Measurements from ENCODE around the gene RUSC1.

DNA sequence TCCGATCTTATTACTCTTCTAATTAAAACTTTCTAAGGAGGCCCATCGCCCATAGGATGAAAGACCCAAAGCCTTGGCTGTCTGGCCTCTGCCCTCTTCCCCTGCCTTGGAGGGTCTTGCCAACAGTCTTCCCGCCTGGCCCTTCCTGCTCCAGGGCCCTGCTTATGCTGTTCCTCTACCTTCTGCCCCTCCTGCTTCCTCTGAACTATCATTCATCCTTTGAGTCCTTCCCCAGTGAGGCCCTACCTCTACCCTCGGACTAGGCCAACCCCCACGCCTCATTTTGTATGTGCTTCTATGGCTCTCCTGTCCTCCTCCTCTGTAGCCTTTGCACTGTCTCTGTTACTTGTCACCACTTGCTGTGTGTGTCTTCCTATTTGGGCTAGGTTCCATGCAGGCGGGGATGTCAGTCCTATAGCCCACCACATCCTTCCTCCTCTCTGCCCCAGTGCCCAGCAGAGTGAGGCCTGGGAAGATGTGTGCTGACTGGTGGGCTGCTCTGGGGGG is 5.4 kb downstream of the RUSC1 start:
- TF ChIP-seq, protein P1, sequence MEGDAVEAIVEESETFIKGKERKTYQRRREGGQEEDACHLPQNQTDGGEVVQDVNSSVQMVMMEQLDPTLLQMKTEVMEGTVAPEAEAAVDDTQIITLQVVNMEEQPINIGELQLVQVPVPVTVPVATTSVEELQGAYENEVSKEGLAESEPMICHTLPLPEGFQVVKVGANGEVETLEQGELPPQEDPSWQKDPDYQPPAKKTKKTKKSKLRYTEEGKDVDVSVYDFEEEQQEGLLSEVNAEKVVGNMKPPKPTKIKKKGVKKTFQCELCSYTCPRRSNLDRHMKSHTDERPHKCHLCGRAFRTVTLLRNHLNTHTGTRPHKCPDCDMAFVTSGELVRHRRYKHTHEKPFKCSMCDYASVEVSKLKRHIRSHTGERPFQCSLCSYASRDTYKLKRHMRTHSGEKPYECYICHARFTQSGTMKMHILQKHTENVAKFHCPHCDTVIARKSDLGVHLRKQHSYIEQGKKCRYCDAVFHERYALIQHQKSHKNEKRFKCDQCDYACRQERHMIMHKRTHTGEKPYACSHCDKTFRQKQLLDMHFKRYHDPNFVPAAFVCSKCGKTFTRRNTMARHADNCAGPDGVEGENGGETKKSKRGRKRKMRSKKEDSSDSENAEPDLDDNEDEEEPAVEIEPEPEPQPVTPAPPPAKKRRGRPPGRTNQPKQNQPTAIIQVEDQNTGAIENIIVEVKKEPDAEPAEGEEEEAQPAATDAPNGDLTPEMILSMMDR (IDR thresholded peaks at IDR 0.05 in 4 of 5, conservative IDR thresholded peaks at IDR 0.05 in 1 of 5), result no peak
- no peak for TF ChIP-seq POLR2A (IDR thresholded peaks at IDR 0.05)

Data from gastrocnemius medialis (tissue), 4 donors.